SU-DHL-6 (cell line): ENCODE results near the gene RAPGEF6.

Source experiments
- EZH2phosphoT487 ChIP-seq: fragments of 200-600 bp; sonication (generic), shearing (Covaris generic); conservative IDR thresholded peaks from 2 replicates; pipeline ENCODE4 v1.6.1; 2018; ENCODE audit warnings: mild to moderate bottlenecking, antibody characterized with exemption, low read length, moderate library complexity, mixed read lengths
- TF ChIP-seq, protein P1 (sequence below): fragments of 200-600 bp; sonication (generic); IDR thresholded peaks from one replicate; pipeline ENCODE4 v1.5.1; 2017; ENCODE audit warnings: antibody characterized with exemption, mild to moderate bottlenecking, low read length, moderate library complexity; ENCODE audit not compliant: insufficient read depth, poor library complexity, severe bottlenecking

DNA sequence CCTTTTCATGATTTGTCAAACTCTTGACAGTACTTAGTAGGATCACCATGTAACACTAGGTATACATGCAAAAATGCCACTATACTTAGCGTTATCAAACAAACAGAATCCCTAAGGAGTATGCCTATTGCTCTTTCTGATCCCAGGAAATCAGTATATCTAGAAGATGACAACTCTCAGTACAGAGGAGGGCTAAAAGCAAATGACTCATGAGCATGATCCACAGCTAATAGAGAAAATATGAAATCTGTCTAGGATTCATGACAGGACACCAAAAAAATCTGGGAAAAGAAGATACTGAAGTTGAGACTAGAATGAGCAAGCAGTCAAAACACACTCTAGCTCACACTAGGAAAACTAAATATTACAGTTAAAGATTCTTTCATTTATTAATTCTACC is 89.2 kb downstream of the RAPGEF6 start:
- TF ChIP-seq, protein P1, sequence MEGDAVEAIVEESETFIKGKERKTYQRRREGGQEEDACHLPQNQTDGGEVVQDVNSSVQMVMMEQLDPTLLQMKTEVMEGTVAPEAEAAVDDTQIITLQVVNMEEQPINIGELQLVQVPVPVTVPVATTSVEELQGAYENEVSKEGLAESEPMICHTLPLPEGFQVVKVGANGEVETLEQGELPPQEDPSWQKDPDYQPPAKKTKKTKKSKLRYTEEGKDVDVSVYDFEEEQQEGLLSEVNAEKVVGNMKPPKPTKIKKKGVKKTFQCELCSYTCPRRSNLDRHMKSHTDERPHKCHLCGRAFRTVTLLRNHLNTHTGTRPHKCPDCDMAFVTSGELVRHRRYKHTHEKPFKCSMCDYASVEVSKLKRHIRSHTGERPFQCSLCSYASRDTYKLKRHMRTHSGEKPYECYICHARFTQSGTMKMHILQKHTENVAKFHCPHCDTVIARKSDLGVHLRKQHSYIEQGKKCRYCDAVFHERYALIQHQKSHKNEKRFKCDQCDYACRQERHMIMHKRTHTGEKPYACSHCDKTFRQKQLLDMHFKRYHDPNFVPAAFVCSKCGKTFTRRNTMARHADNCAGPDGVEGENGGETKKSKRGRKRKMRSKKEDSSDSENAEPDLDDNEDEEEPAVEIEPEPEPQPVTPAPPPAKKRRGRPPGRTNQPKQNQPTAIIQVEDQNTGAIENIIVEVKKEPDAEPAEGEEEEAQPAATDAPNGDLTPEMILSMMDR, result no peak
- TF ChIP-seq EZH2phosphoT487, result no peak
